NK-92 (cell line): ENCODE measurements around the gene ZSCAN18.

Experiments used
- DNase-seq: peaks from one replicate; lab custom pipeline; 2025; ENCODE audit not compliant: unreplicated experiment; lab: John Stamatoyannopoulos, UW

Gene ZSCAN18

DNA sequence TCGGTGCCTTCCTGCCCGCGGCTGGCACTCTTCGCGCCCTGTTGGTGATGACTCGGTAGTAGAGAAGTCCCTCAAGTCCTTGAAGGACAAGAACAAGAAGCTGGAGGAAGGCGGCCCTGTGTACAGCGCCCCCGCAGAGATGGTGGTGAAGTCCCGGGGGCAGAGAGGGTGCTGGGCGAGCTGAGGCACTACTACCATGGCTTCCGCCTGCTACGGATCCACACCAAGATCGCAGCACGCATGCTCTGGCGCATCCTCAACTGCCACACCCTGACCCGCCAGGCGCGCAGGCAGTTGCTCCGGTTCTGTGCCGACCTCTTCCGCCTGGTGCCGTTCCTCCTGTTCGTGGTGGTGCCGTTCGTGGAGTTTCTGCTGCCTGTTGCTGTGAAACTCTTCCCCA is 53.1 kb downstream of the ZSCAN18 start:
- DNase-seq, result no peak

DNA sequence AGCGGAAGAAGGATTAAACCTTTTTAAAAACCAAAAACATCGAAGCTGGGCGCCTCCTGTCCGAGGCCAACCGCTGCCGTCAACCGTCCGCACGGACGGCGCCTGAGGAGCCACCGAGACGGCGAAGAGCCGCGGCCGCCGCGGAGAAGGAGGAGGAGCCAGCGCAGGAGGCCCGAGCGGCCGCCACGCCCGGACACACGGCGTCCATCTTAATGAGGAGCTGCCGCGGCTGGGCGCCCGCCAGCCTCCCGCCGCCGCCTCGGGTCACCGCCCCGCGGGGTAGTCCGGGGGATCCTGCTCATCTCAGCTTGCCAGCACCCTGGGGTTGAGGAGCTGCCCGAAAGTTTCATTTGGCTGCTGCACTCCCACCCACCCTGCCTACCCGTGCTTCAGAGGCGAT is 53.6 kb downstream of the ZSCAN18 start:
- DNase-seq, result no peak

DNA sequence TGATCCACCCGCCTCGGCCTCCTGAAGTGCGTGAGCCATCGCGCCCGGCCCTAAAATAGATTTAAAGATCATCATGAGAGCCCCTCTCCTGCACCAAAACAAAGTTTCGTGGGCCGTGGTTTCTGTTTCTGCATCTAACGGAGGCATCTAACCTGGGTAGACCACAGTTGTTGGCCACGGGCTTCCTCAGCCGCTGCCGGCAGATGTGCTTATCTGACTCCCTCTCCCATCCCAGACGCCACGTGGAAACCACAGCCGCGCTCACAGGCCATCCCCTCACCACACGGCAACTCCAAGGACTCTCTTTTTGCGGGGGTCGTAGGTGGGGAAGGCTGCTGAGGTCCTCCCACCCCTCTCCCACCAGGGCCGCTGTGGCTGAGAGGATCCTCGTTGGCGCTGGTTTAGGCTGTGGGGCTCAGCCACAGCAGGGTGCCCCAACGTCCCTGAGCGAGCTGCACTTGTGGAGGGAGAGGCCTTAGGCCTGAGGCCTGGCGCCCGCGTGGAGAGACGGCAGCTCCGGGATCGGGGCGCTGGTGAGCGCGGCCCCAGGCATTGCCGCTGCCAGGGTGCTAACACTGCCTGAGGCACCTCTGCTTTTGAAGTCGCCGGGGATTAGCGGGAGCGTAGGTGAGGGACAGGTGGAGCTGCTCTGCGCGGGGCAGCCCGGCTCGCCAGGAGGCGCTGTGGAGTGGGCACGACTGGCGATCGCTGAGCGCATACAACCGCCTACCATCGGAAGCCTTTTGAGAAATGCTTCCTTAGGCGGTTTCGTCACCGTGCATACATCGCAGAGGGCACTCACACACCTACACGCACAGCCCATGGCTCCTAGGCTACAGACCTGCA is 55.3 kb downstream of the ZSCAN18 start:
- no peak for DNase-seq

DNA sequence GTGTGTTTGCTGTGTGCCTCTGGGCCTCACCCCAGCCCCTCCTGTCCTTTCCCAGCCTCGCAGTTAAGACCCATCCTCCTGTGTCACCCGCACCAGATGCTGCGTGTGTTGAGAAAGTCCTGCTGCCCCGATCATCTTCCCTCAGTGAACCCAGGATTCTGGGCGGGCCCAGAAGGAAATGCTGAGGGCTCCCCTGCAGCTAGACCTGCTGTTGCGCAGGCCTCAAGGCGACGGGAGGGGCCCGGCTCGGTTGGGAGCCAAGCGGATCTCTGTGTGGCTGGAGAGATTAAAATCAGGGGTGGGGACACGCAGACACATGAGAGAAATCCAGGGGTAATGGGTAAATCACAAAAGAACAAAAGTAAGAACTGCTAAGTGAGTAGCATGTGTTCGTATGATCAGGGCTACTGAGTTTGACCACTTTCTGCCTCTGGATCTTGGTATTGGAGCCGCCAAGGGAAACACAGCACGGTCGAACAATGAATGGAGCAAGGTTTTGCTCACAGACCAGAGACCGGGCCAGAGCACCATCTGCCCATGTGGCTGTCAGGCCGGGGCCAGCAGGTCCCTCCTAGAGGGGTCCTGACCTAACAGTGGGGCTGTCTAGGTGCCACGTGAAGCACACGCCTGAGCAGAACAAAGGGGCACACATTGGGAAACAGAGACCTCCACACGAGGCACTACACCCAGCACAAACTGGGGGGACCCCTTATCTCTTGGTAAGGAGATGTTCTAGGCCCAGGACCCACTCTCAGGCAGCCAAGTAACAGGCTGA is 57.1 kb downstream of the ZSCAN18 start:
- no peak for DNase-seq

DNA sequence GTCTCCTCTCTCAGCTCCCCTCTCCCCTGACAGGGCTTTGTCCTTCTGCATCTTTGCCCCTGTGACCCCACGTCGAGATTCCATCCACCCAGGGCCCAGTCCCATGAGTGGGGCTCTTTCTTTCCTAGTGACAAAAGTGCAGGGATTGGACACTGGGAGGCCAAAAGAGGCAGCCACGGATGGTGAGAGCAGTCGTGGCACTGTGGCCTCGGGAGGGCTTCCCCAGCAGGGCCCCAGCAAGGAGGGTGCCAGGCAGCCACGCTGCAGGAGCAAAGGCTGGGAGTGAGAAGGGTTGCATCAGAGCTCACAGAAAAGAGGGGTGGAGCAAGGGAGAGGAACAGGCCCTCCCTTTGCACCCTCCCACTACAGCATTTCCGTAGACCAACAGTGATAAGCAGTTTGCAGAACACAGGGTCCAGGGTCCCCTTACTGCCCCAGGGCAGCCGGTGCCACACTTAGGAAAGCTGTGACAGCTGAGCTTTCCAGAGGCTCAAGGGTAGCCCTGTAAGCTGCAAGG is 59.3 kb downstream of the ZSCAN18 start:
- no peak for DNase-seq

DNA sequence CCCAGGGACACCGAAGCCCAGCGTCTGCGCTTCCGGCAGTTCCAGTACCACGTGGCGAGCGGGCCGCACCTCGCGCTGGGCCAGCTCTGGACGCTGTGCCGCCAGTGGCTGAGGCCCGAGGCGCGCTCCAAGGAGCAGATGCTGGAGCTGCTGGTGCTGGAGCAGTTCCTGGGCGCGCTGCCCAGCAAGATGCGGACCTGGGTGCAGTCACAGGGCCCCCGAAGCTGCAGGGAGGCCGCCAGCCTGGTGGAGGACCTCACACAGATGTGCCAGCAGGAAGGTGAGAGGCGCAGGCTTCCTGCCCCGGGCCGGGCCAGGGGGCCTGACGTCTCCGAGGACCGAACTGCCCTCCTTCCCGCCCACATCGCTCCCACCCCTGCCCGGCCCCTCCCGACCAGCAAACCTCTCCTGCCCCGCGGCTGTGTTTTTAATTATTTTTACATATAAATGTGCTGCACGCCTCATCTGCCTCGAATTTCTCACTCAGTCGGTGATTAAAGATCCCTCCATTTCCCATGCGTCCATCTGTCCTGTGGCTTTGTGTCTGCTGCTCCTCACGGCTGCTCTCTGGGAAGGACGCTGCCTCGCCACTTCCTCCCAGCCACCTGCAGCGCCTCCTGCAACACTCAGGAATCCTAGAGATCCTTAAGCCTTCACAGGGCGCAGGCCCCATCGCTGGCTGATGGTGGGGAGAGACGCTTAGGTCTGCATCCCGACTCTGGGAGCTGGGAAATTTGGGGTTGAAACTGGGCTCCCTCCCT is 59.9 kb downstream of the ZSCAN18 start:
- DNase-seq, result no peak

DNA sequence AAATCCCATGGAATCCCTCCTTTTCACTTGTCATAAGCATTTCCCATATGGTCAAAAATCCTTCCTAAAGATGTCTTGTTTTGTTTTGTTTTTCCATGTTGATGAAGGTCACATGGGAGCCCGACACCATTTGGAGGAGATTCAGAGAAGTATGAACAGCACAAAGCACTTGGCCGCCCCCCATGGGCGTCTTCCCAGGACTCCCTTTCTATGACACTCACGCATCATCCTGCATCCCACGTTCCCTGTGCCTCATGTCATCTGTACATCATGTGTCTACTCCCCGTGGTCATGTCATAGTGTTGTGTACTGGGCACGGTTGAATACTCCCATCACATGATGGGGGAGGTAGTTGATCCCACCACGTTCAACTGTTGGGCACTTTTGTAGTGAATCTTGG is 62.2 kb downstream of the ZSCAN18 start:
- DNase-seq, result no peak

DNA sequence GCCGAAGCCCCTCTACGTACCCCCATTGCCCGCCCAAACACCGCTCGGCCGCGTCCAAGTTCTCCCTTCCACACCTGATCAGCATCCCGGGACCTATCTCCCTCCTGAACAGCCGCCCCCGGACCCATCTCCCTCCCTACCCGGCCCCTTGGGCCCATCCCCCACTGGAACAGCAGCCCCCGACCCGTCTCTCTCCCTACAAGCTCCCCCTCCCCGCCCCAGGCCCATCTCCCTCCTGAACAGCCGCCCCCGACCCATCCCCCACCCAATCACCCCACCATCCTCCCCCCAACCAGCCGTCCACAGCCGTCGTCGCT is 63.6 kb downstream of the ZSCAN18 start:
- DNase-seq, result no peak
